H1 (cell line): ENCODE measurements around the gene HMGN3. TPM values are rescaled to one million over a fixed set of nuclear protein-coding genes. Genes with fewer than 3 reads are reported as not detected.
A peak's percentile ranks its signal among the peaks of the same experiment; 100 is the strongest.

Experiments
- CHD2 ChIP-seq: IDR thresholded peaks from 2 replicates; pipeline ENCODE4 v1.6.1; 2012; ENCODE audit warnings: low read length, improper control_type of control experiment
- CHD7 ChIP-seq: fragments of 300-600 bp; sonication (generic); IDR thresholded peaks from 2 replicates; pipeline ENCODE4 v1.7.1; 2012; ENCODE audit warnings: low read length, moderate library complexity, mild to moderate bottlenecking, inconsistent platforms; ENCODE audit not compliant: insufficient replicate concordance
- EGR1 ChIP-seq: IDR thresholded peaks from 2 replicates; pipeline ENCODE4 v1.6.1; 2011; ENCODE audit warnings: low read depth, low read length, borderline replicate concordance
- EZH2 ChIP-seq: fragments of 200-600 bp; sonication (generic); IDR thresholded peaks from 2 replicates; pipeline ENCODE4 v1.7.1; 2012; ENCODE audit warnings: low read depth, mild to moderate bottlenecking, moderate library complexity, low read length, inconsistent platforms; ENCODE audit not compliant: severe bottlenecking
- HDAC6 ChIP-seq: IDR thresholded peaks from one replicate; pipeline ENCODE4 v1.7.1; 2012; ENCODE audit warnings: low read depth, mild to moderate bottlenecking, inconsistent platforms, low read length, moderate library complexity
- JUND ChIP-seq: IDR thresholded peaks from 2 replicates; pipeline ENCODE4 v1.6.1; 2011; ENCODE audit warnings: mild to moderate bottlenecking, improper control_type of control experiment, low read length
- KDM4A ChIP-seq: IDR thresholded peaks from one replicate; pipeline ENCODE4 v1.7.1; 2012; ENCODE audit warnings: low read depth, mild to moderate bottlenecking, moderate library complexity, low read length, inconsistent platforms; ENCODE audit not compliant: severe bottlenecking
- MAFK ChIP-seq: IDR thresholded peaks from 2 replicates; pipeline ENCODE4 v1.6.1; 2012; ENCODE audit warnings: low read depth, mild to moderate bottlenecking, improper control_type of control experiment, low read length
- SP4 ChIP-seq: IDR thresholded peaks from 2 replicates; pipeline ENCODE4 v1.6.1; 2012; ENCODE audit warnings: low read length, inconsistent platforms
- SRF ChIP-seq: IDR thresholded peaks from 2 replicates; pipeline ENCODE4 v1.6.1; 2011; ENCODE audit warnings: mild to moderate bottlenecking, low read depth, low read length, moderate library complexity
- polyA plus RNA-seq, 7 experiments: library from polyadenylated mRNA; depleted of rRNA in 3 of 7; stranded (reverse) in 5 of 7; unstranded in 2 of 7; fragments of >200 nt in 5 of 7; fragments of 200-250 nt in 2 of 7; gene quantifications; 1 replicate in 5 of 7; 2 replicates in 1 of 7; 4 replicates in 1 of 7; pipeline versions ENCODE4 v1.2.1 to v1.2.3, GENCODE V29; 2011 to 2013; ENCODE audit warnings: missing spikeins in 2 of 7, mixed read lengths in 2 of 7
- total RNA-seq: library from RNA; stranded (reverse); fragmentation: NEBNext Ultra II Directional; extraction: Animal tissue kit (Norgen Biotek cat#: 25700); gene quantifications from 2 replicates; pipeline ENCODE4 v1.2.1, GENCODE V29; 2021

HMGN3 gene
- total and polyA plus RNA-seq, 2 of the 8 experiments (the other 6 are each of a cell fraction or from before 2014, with no cell fraction given), result 84.4 to 167 TPM

GRCh38 chr6:79234150-79235022, at the start of gene HMGN3 (continued):
- TF ChIP-seq CHD7 (no peak), HDAC6 (no peak), SP4 (no peak), JUND (no peak), EGR1 (no peak), KDM4A (no peak), SRF (no peak), MAFK (no peak), EZH2 (no peak), CHD2 (peak; percentile 72)
